ENCODE measurements around the gene RPS14.
"Not testable (repeated sequence)": the region's sequence is repeated elsewhere in the genome, so short reads cannot be mapped to it uniquely, and the experiment has no call there.

Gene RPS14

DNA sequence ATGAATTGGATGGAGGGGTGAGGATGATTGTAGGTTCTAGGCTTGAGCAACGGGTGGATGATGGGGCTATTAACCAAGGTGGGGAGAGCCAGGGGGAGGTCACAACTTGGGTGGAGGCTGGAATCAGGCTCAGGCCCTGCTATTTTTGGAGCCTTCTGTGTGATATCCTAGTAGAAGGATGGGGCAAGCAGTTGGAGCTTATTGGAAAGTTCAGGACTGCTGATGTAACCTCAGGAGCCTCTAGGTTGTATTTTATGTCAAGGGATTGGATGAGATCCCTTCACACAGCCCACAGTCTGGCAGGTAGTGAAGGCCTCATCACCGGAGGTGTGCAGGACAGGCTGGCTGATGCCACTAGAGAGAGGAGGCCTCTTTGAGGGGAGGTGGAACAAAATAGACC is 11.2 kb upstream of the RPS14 start:
- no peak overlapping the region for H3K27ac ChIP-seq
- TF ChIP-seq, protein P1, sequence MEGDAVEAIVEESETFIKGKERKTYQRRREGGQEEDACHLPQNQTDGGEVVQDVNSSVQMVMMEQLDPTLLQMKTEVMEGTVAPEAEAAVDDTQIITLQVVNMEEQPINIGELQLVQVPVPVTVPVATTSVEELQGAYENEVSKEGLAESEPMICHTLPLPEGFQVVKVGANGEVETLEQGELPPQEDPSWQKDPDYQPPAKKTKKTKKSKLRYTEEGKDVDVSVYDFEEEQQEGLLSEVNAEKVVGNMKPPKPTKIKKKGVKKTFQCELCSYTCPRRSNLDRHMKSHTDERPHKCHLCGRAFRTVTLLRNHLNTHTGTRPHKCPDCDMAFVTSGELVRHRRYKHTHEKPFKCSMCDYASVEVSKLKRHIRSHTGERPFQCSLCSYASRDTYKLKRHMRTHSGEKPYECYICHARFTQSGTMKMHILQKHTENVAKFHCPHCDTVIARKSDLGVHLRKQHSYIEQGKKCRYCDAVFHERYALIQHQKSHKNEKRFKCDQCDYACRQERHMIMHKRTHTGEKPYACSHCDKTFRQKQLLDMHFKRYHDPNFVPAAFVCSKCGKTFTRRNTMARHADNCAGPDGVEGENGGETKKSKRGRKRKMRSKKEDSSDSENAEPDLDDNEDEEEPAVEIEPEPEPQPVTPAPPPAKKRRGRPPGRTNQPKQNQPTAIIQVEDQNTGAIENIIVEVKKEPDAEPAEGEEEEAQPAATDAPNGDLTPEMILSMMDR (conservative IDR thresholded peaks at IDR 0.05) = no peak

DNA sequence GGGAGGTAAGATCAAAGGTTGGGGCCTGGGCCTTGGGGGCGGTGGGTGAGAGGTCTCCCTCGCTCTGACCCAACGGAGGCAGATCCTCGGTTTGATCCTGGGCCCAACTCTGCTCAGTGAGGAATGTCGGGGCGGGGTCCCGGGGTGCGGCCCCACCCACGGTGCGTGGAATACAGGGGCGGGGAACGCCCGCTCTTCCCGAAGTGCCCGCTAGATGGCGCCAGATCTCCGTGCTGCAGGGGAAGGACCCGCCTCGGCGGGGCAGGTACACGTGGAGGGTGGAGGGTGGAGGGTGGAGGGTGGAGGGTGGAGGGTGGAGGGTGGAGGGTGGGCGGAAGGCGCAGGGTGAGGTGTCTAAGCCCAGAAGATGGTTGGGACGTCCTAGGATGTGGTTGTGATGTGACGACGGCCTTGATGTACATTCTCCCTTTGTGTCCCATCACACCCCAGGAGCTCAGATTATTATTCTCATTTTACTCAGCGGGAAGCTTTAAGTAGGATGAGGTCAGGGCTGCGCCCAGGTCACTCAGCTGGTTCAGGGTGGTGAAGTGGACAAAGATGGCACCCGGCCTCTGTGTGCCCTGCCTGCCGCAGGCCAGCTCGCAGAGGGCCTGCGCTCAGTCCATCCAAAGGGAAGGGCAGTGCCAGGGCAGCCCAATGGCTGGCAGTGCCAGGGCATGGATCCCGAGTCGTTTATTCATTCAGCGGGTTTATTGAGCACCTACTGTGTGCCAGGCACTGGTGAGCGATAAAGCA is 9.4 kb upstream of the RPS14 start:
- peak overlapping the region; percentile 10; the same call in 1 of the 2 replicates for H3K27ac ChIP-seq
- TF ChIP-seq, protein P1 (conservative IDR thresholded peaks at IDR 0.05) = peak; percentile 82

DNA sequence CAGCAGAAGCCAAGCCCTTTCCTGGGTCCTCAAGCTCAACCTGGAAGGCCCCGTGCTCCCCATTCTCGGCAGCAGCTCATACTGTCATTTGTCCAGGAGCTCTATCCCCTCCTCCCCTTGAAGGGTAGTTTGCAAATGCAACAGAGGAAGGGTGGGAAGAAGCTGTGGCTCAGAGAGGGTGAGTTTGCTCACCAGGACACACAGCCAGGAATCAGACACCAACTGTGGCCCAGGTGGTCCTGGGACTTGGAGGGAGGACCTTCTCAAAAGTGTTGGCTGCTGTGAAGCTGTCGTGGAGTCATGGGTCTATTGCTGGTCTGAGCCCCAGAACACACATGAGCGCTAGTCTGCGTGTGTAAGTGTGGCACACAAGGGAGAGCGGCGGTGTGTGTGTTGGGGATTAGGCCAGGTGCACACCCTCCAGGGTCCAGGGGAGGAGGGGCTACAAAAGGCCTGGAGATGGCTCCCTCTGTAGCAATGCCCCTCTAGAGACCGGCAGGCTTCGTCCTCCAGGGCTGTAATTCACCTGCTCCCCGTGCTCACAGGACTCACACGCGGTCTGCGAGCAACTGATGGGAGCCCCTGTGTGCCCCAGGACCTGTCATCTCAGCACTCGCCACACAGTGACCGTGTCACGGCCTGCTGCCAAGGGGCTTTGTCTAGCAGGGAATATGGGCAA is 8.2 kb upstream of the RPS14 start:
- no peak overlapping the region for H3K27ac ChIP-seq
- TF ChIP-seq, protein P1 (conservative IDR thresholded peaks at IDR 0.05) = no peak

DNA sequence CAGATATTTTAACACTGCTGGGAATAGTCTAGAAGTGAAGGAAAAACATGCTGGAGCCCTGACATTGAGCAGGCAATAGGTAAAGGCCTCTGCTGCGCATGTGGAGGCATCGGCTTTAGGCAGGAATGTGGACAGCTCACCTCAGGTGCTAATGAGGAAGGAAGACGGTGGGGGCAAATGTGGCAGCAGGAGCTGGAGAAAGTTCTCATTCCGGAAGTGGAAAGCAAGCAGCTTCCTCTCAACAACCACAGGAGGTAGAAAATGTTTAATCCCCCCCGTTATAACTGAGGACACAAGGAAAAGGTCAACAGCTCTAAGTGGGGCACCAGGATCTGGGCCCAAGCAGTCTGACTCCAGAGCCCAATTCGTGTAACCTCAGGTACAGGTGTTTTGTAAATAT is 7.6 kb upstream of the RPS14 start:
- H3K27ac ChIP-seq = no peak overlapping the region
- TF ChIP-seq, protein P1 (conservative IDR thresholded peaks at IDR 0.05) = no peak

DNA sequence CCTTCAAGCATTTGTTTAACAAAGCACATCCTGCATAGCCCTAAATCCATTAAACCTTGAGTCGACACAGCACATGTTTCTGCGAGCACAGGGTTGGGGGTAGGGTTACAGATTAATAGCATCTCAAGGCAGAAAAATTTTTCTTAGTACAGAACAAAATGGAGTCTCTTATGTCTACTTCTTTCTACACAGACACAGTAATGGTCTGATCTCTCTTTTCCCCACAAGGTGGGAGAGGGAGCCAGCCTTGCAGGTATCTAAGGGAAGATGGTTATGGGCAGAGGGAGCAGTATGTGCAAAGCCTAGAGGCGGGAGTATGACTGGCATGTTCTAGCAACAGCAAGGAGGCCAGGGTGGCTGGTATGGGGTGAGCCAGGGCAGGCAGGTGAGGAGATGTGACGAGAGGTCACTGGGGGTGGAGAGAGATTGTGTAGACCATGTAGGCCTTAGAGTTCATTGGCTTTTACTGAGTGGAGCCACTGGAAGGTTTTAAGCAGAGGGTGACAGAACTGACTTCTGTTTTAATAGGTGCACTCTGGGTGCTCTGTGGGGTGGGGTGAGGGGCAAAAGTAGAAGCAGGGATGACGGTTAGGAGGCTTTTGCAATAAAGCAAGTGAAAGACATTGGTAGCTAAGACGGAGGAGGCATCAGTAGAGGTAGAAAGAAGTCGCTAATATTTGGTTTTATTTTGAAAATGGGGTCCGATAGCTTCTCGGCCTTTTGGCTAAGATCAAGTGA is 5.1 kb upstream of the RPS14 start:
- TF ChIP-seq, protein P1 (conservative IDR thresholded peaks at IDR 0.05) = no peak
- no peak overlapping the region for H3K27ac ChIP-seq

DNA sequence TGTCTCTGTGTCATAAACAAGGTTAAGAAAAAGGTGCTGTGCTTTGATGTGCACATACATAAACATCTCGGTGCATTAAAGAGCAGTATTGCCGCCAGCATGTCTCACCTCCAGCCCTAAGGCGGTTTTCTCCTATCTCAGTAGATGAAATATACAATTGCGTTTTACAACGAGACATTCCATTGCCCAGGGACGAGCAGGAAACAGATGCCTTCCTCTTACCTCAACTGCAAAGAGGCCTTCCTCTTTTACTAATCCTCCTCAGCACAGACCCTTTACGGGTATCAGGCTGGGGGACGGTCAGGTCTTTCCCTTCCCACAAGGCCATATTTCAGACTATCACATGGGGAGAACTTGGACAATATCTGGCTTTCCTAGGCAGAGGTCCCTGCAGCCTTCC is 4.5 kb upstream of the RPS14 start:
- not testable (repeated sequence) for H3K27ac ChIP-seq

DNA sequence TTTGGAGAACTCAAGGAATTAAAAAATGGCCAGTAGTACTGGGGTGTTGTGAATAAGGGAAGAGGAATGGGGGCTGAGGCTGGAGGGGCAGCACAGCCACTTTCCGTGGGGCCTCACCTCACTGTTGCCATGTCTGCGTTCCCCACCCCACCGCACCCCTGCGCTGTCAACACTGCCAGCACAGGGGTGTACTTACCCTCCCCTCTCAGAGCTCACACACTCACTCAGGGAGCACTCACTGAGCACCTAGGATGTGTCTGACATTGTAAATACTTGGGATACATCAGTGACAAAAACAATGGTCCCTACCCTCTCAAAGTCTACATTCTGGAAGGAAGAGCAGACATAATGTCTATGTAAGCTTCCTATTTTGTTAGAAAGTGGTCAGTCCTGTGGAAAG is 3.4 kb upstream of the RPS14 start:
- no peak overlapping the region for H3K27ac ChIP-seq
- TF ChIP-seq, protein P1 (conservative IDR thresholded peaks at IDR 0.05) = no peak

Measured in VCaP (cell line).